IMR-90 (cell line): Measurements from ENCODE around the gene NPEPL1. TPM values are rescaled to one million over a fixed set of nuclear protein-coding genes. Genes with fewer than 3 reads are reported as not detected.

Experiments used
- ATAC-seq: fragments of 200-7000 bp; cut with Tn5 transposase; 2 replicates; pipeline ENCODE4 v1.9.1; 2020; ENCODE audit warnings: low read depth, mild to moderate bottlenecking, moderate library complexity
- BruUV-seq: library from RNA; stranded (reverse); fragments of 400-500 nt; replicated peaks from 2 replicates; lab custom pipeline; 2021; lab: Mats Ljungman, UMichigan
- CTCF ChIA-PET: fragments of 300-600 bp; formaldehyde crosslinking; extraction: SDS; loops from one replicate; lab custom pipeline; 2021; ENCODE audit warnings: antibody characterized with exemption; lab: Yijun Ruan, JAX
- POLR2A ChIA-PET: fragments of 300-600 bp; sonication (Branson Sonifier 250); formaldehyde crosslinking; loops from one replicate; lab custom pipeline; 2022; ENCODE audit warnings: antibody characterized with exemption; ENCODE audit not compliant: unreplicated experiment; lab: Charles Lee
- DNase-seq: peaks from one replicate; pipeline ENCODE4 v3.0.0; 2013
- H2AFZ ChIP-seq: replicated peaks from 2 replicates; pipeline ENCODE3; 2013; ENCODE audit warnings: low read length, mild to moderate bottlenecking; ENCODE audit not compliant: poor library complexity
- H2AK5ac ChIP-seq: 2 replicates; pipeline ENCODE4 v1.6.1; 2013; ENCODE audit warnings: low read depth, low read length, inconsistent platforms
- H2AK9ac ChIP-seq: replicated peaks from 2 replicates; pipeline ENCODE3; 2013; ENCODE audit warnings: mild to moderate bottlenecking, low read depth, low read length, moderate library complexity; ENCODE audit not compliant: poor library complexity
- H2BK120ac ChIP-seq: 2 replicates; pipeline ENCODE4 v1.6.1; 2013; ENCODE audit warnings: low read depth, low read length, inconsistent platforms
- H2BK15ac ChIP-seq: 3 replicates; pipeline ENCODE4 v1.6.1; 2013; ENCODE audit warnings: low read depth, low read length, inconsistent platforms
- H2BK20ac ChIP-seq: 2 replicates; pipeline ENCODE4 v1.6.1; 2013; ENCODE audit warnings: low read depth, mild to moderate bottlenecking, inconsistent platforms, low read length, moderate library complexity
- H2BK5ac ChIP-seq: 2 replicates; pipeline ENCODE4 v1.6.1; 2013; ENCODE audit warnings: mild to moderate bottlenecking, low read depth, low read length, inconsistent platforms; ENCODE audit not compliant: poor library complexity, severe bottlenecking
- H3K14ac ChIP-seq: replicated peaks from 2 replicates; pipeline ENCODE4 v1.6.1; 2013; ENCODE audit warnings: low read depth, low read length, inconsistent platforms
- H3K18ac ChIP-seq: 2 replicates; pipeline ENCODE4 v1.6.1; 2013; ENCODE audit warnings: low read depth, low read length, control low read depth
- H3K23ac ChIP-seq: 2 replicates; pipeline ENCODE4 v1.6.1; 2013; ENCODE audit warnings: low read depth, low read length, inconsistent platforms
- H3K27ac ChIP-seq: 2 replicates; pipeline ENCODE4 v1.5.1; 2013; ENCODE audit warnings: mild to moderate bottlenecking, control low read depth, low read length; ENCODE audit not compliant: insufficient read depth
- H3K27me3 ChIP-seq: 2 replicates; pipeline ENCODE4 v1.6.1; 2013; ENCODE audit warnings: low read length; ENCODE audit not compliant: control insufficient read depth, insufficient read depth
- H3K36me3 ChIP-seq: 2 replicates; pipeline ENCODE4 v1.6.1; 2013; ENCODE audit warnings: low read length, mixed read lengths; ENCODE audit not compliant: control insufficient read depth, insufficient read depth
- H3K4ac ChIP-seq: 2 replicates; pipeline ENCODE4 v1.6.1; 2013; ENCODE audit warnings: low read depth, low read length, inconsistent platforms
- H3K4me1 ChIP-seq: 2 replicates; pipeline ENCODE4 v1.6.1; 2013; ENCODE audit warnings: low read length, mixed read lengths; ENCODE audit not compliant: control insufficient read depth, insufficient read depth
- H3K4me2 ChIP-seq: 2 replicates; pipeline ENCODE4 v1.6.1; 2013; ENCODE audit warnings: low read depth, mild to moderate bottlenecking, control low read depth, low read length, moderate library complexity
- H3K4me3 ChIP-seq: 2 replicates; pipeline ENCODE4 v1.5.1; 2013; ENCODE audit warnings: low read depth, mild to moderate bottlenecking, control low read depth, low read length, moderate library complexity; ENCODE audit not compliant: insufficient read depth
- H3K56ac ChIP-seq: 2 replicates; pipeline ENCODE4 v1.6.1; 2013; ENCODE audit warnings: low read length, inconsistent platforms; ENCODE audit not compliant: insufficient read depth; ENCODE audit errors: extremely low read depth
- H3K79me1 ChIP-seq, 2 experiments: 2 replicates each; pipeline ENCODE4 v1.6.1; 2013; ENCODE audit warnings: low read length in 2 of 2, inconsistent platforms in 1 of 2, low read depth in 1 of 2
- H3K9ac ChIP-seq: 2 replicates; pipeline ENCODE4 v1.6.1; 2013; ENCODE audit warnings: low read depth, low read length, control low read depth
- H3K9me1 ChIP-seq: 2 replicates; pipeline ENCODE4 v1.6.1; 2013; ENCODE audit warnings: low read length, inconsistent platforms; ENCODE audit not compliant: insufficient read depth
- H3K9me3 ChIP-seq: 2 replicates; pipeline ENCODE4 v1.6.1; 2013; ENCODE audit warnings: low read length; ENCODE audit not compliant: control insufficient read depth, insufficient read depth
- H4K20me1 ChIP-seq: 2 replicates; pipeline ENCODE4 v1.6.1; 2013; ENCODE audit warnings: low read length, inconsistent platforms; ENCODE audit not compliant: insufficient read depth
- H4K5ac ChIP-seq: 2 replicates; pipeline ENCODE4 v1.6.1; 2013; ENCODE audit warnings: mild to moderate bottlenecking, low read depth, low read length, control low read depth
- H4K8ac ChIP-seq, 2 experiments: 2 replicates each; pipeline ENCODE4 v1.6.1; 2013; ENCODE audit warnings: low read depth in 2 of 2, low read length in 2 of 2, control low read depth in 1 of 2, inconsistent platforms in 1 of 2
- H4K91ac ChIP-seq: 2 replicates; pipeline ENCODE4 v1.6.1; 2013; ENCODE audit warnings: low read depth, low read length, inconsistent platforms; ENCODE audit not compliant: insufficient read depth
- CEBPB ChIP-seq: IDR thresholded peaks from 2 replicates; pipeline ENCODE4 v1.6.1; 2012; ENCODE audit warnings: low read depth, low read length, improper control_type of control experiment
- CHD1 ChIP-seq: IDR thresholded peaks from 2 replicates; pipeline ENCODE4 v1.6.1; 2012; ENCODE audit warnings: low read depth, low read length, improper control_type of control experiment
- CTCF ChIP-seq: conservative IDR thresholded peaks from 2 replicates; pipeline ENCODE4 v1.5.1; 2012; ENCODE audit warnings: mild to moderate bottlenecking, low read depth, low read length, improper control_type of control experiment
- FOS ChIP-seq: fragments of 150-350 bp; IDR thresholded peaks from 2 replicates; pipeline ENCODE4 v1.6.1; 2016; ENCODE audit warnings: low read depth, low read length
- MXI1 ChIP-seq: IDR thresholded peaks from 2 replicates; pipeline ENCODE4 v1.6.1; 2012; ENCODE audit warnings: low read depth, mild to moderate bottlenecking, low read length, moderate library complexity, borderline replicate concordance
- POLR2A ChIP-seq: IDR thresholded peaks from 2 replicates; pipeline ENCODE4 v1.6.1; 2012; ENCODE audit warnings: mild to moderate bottlenecking, low read depth, low read length
- USF2 ChIP-seq: fragments of 150-350 bp; IDR thresholded peaks from 2 replicates; pipeline ENCODE4 v1.6.1; 2017; ENCODE audit warnings: mild to moderate bottlenecking, antibody characterized with exemption, low read length, low read depth
- WGBS, 2 experiments: methylation state at CpG; one replicate each; pipeline versions ENCODE4 v1.1.5 to v1.1.7; 2013; ENCODE audit warnings: missing lambda C conversion rate in 2 of 2; ENCODE audit not compliant: insufficient read length in 1 of 2; ENCODE audit errors: extremely low coverage in 2 of 2; 5-methylcytosine and 5-hydroxymethylcytosine counted together
- dilution Hi-C: fragments of 300-500 bp; cut with HindIII; formaldehyde crosslinking; loops from one replicate; pipeline ENCODE4 v1.14.3; 2018; ENCODE audit warnings: low sequenced_read_pairs; ENCODE audit not compliant: unreplicated experiment
- in situ Hi-C: fragments of 300-500 bp; cut with MboI; formaldehyde crosslinking; loops from 3 replicates; pipeline ENCODE4 v1.14.3; 2019; ENCODE audit warnings: low sequenced_read_pairs, inconsistent platforms, mixed read lengths
- intact Hi-C: fragments of 100-400 bp; cut with micrococcal nuclease; formaldehyde crosslinking; loops from 2 replicates; pipeline ENCODE4 v1.10.0; 2022
- polyA plus RNA-seq, 3 experiments: library from polyadenylated mRNA; depleted of rRNA; stranded (reverse); fragments of >200 nt; gene quantifications; 2 replicates each; pipeline ENCODE4 v1.2.3, GENCODE V29; 2012; ENCODE audit warnings: low replicate concordance in 1 of 3
- total RNA-seq: library from RNA; depleted of rRNA; stranded (reverse); fragments of >200 nt; gene quantifications from 2 replicates; pipeline ENCODE4 v1.2.3, GENCODE V29; 2012

Gene NPEPL1
- total and polyA plus RNA-seq, 2 of the 4 experiments (the other 2 are of a cell fraction): 6.3 to 10.4 TPM

- no peaks in the 10 kb centered on the region for H3K36me3 ChIP-seq
- H4K20me1 ChIP-seq: no peaks in the 10 kb centered on the region
- no peaks in the 10 kb centered on the region for H3K9me1 ChIP-seq
- no peaks in the 10 kb centered on the region for H3K27me3 ChIP-seq
- no peak overlapping the region for H2BK15ac ChIP-seq
- no peak overlapping the region for H3K56ac ChIP-seq
- no peak overlapping the region for H2BK120ac ChIP-seq
- ATAC-seq: no peak
- H3K14ac ChIP-seq: no peak overlapping the region
- no peak overlapping the region for H4K5ac ChIP-seq
- no peak overlapping the region for H3K4me2 ChIP-seq
- no peak overlapping the region for H2AFZ ChIP-seq
- BruUV-seq: no TSS peak
- no peaks in the 10 kb centered on the region for H3K79me1 ChIP-seq
- no peak overlapping the region for H2AK5ac ChIP-seq
- no peak overlapping the region for H2BK20ac ChIP-seq
- no peak overlapping the region for H4K8ac ChIP-seq
- H3K4ac ChIP-seq: no peak overlapping the region
- no peak overlapping the region for H2BK5ac ChIP-seq
- H3K9me3 ChIP-seq: no peaks in the 10 kb centered on the region
- in situ Hi-C loops: no loop called here
- no peak overlapping the region for H3K4me3 ChIP-seq
- intact Hi-C loops: no loop called here
- TF ChIP-seq CEBPB (no peak), FOS (no peak), POLR2A (no peak), MXI1 (no peak), USF2 (no peak), CTCF (no peak), CHD1 (no peak)
- H4K91ac ChIP-seq: no peak overlapping the region
- POLR2A ChIA-PET: no interaction called here
- H3K18ac ChIP-seq: no peak overlapping the region
- no peak overlapping the region for H3K9ac ChIP-seq
- no peak for DNase-seq
- CTCF ChIA-PET: no interaction called here
- no peak overlapping the region for H2AK9ac ChIP-seq
- WGBS, 2 experiments: 97% methylated on average over 10 of the region's 24 CpGs; no CpG with 5 or more reads in 1 of the 2 experiments
- no peak overlapping the region for H3K23ac ChIP-seq
- H3K4me1 ChIP-seq: no peaks in the 10 kb centered on the region
- no peak overlapping the region for H3K27ac ChIP-seq
- dilution Hi-C loops: no loop called here
Observed at GRCh38 chr20:58712806-58713731, 20.5 kb downstream of the NPEPL1 start.
